Left ventricle myocardium superior (tissue), 1 donor: ENCODE data around the gene APBB1. TPM values are rescaled to one million over a fixed set of nuclear protein-coding genes. Genes with fewer than 3 reads are reported as not detected.

Experiments used
- ATAC-seq: fragments of 200-7000 bp; cut with Tn5 transposase; one replicate; pipeline ENCODE4 v1.9.1; 2020; ENCODE audit warnings: mild to moderate bottlenecking, moderate library complexity
- DNase-seq: peaks from one replicate; pipeline ENCODE4 v3.0.0-alpha.2; 2020
- intact Hi-C: fragments of 100-400 bp; cut with micrococcal nuclease; formaldehyde crosslinking; loops from one replicate; pipeline ENCODE4 v1.11.0; 2022
- total RNA-seq: library from RNA; stranded (reverse); fragmentation: NEBNext Ultra II Directional; extraction: Animal tissue kit (Norgen Biotek cat#: 25700); gene quantifications from one replicate; pipeline ENCODE4 v1.2.1, GENCODE V29; 2021
- donor health status: DM: no; HTN: yes; CAD: no; lungs with severe emphysema.

APBB1 gene
- total RNA-seq, 1 donor from 2014 or later: 87.6 TPM

GRCh38 chr11:6427516-6427915 is 8.6 kb upstream of the APBB1 start:
- ATAC-seq: no peak
- intact Hi-C loops: no loop called here
- DNase-seq: no peak

GRCh38 chr11:6420677-6421076 is 1.8 kb upstream of the APBB1 start:
- intact Hi-C loops: no loop called here
- no peak for ATAC-seq

GRCh38 chr11:6418557-6419008 is 311 bp downstream of the APBB1 start:
- DNase-seq (peak; percentile 67), ATAC-seq (no peak)
- intact Hi-C loops: no loop called here

More at GRCh38 chr11:6420677-6421076, 1.8 kb upstream of the APBB1 start:
- DNase-seq: no peak

DNA sequence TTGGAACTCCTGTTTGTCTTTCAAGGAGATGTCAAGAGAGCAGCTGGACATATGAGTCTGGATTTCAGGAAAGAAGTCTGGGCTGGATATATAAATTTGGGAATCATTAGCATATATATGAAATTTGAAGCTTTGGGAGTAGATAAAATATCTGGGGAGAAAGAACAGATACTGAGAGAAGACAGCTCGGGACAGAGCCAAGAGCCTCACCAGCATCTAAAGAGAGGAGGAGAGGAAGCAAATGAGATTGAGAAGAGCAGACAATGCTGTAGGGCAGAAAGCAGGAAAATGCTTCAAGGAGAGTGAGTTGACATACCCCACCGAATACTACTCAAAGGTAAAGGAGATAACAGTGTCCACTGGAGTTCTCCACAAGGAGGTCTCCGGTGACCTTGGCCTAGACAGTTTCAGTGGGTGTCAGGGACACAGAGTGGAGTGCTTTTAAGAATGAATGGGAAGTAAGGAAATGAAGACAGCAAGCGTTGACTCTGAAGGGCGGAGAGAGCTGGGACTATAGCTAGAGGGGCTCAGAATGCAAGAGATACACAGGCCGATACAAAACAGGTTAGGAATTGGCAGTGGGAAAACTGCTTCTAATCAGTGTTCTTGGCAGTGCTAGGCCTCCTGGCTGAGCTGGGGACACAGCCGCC is 862 bp downstream of the APBB1 start:
- intact Hi-C loops: no loop called here
- DNase-seq: no peak
- peak; percentile 75 for ATAC-seq

- ATAC-seq (no peak), DNase-seq (no peak)
- intact Hi-C loops: no loop called here
These were observed 3.1 kb downstream of the APBB1 start for GRCh38 chr11:6415797-6416196.

- no peak for DNase-seq
- no peak for ATAC-seq
- intact Hi-C loops: no loop called here
These were observed 4.0 kb downstream of the APBB1 start for GRCh38 chr11:6414874-6415328.

GRCh38 chr11:6413791-6414201 is 5.1 kb downstream of the APBB1 start:
- intact Hi-C loops: no loop called here
- no peak for DNase-seq
- ATAC-seq: no peak

GRCh38 chr11:6411594-6412031 is 7.3 kb downstream of the APBB1 start:
- ATAC-seq (no peak), DNase-seq (no peak)
- intact Hi-C loops: no loop called here

- intact Hi-C loops: no loop called here
- ATAC-seq (no peak), DNase-seq (no peak)
These were observed 8.0 kb downstream of the APBB1 start for GRCh38 chr11:6410695-6411430.

GRCh38 chr11:6406370-6406769 is 12.5 kb downstream of the APBB1 start:
- intact Hi-C loops: no loop called here
- no peak for DNase-seq
- no peak for ATAC-seq

DNA sequence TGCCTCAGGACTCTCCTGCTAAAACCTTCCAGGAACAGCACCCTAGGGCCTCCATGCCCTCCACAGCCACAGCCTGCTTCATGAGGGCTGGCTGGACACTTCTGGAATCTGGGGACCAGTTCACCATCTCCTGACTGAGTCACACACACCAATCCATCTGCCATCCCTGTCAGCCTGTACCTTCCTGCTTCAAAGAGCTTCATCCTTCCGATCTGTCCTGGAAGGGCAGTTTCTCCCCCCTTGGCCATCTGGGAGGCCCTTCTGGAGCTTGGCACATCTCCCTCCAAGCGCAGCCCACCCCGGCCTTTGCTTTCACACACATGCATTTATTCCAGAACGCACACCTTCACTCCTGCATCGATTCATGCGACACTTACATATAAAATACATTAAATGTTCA is 13.0 kb downstream of the APBB1 start:
- DNase-seq (no peak), ATAC-seq (no peak)
- intact Hi-C loops: no loop called here

DNA sequence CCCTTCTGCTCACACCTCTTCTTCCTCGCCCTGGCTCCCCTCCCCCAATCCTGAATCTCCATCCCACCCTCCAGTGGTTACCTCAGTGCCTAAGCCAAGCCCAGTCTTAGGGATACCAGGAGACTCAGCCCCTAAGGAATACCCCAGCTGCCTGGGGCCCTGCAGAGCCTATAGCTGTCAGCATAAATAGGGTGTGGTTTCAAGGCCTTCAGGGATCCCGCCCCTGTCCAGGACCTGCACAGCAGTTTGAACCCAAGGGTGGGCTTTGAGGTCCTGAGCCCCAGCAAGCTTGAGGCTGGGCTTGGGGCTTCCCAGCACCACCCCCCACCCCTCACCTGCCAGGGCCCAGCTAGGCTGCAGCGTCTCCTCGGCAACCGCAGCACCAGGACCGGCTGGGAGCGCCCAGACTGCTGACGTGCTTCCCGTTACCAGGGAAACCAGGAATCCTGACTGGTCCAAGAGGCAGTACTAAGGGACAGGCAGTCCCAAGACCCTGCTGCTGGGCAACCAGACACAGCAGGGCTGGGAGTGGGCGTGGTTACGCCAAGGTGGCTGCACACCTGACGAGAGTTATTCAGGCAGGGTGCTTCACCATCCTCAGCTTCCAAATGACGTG is 13.7 kb downstream of the APBB1 start:
- intact Hi-C loops: no loop called here
- no peak for DNase-seq
- ATAC-seq: no peak

DNA sequence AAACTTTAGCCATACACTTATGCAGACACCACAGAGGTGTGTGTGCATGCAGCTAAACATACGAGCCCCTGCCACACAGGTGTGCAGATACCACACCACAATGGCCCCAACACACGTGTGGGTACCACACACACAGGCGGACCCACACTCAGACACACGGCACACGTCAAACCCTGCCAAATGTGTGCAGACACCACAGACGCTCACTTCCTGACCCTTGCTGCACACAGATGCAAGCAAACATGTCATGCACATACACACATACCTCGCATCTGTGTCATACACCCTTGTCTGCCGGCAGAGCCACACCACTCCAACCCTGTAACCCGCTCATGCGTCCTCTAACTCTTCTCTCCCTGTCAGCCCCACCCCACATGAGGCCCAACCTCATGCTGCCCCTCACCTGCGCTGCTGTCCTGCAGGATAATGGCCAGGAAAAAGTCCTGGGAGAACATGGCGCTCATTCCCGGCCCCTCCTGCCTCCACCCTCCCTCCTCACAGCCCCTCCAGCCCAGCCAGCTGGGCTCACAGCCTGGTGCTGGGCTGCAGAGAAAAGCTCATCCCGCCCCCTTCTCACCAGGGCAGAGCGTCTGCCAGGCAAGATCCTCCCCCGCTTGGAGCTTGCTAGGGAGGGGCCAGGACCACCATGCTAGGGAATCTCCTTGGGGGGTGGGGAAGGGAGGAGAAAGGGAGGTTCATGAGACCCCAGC is 14.4 kb downstream of the APBB1 start:
- DNase-seq (no peak), ATAC-seq (no peak)
- intact Hi-C loops: no loop called here

DNA sequence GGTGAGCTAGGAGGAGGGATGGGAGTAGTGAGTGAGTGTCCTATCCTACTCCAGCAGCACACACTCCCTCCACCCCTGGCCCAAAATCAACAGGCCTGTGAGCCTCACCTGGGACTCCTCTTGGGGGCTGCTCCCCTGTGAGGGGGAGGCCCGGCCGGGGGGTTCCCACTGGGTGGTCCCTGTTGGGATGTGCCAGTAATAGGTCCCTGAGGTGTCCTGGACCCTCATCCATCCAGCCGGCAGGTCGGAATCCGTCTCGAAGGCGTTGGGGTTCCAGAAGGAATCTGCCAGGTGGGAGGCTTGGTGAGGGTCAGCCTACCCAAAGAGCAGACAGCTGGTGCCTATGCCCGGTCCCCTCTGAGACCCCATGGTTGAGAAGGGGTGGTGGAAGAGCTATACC is 15.4 kb downstream of the APBB1 start:
- intact Hi-C loops: no loop called here
- DNase-seq: no peak
- no peak for ATAC-seq

DNA sequence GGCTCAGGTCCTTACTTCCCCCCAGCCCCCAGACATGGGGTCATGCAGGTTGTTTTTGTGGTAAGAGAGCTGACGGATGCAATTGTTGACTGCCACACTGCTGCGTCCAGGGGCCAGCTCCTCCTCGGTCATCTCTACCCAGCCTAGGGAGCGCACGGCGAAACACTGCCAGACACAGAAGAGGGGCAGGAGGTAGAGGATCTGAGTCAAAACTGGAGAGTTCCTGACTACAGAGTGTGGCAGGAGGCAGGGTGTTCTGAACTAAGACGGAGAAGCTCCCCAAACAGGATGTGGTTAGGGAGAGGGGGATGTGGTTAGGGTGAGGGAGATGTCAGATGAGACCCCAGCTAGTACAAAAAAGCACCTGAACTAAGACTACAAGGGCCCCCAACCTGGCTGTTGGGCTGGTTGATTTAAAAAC is 16.3 kb downstream of the APBB1 start:
- ATAC-seq: no peak
- intact Hi-C loops: no loop called here
- DNase-seq: no peak

GRCh38 chr11:6402061-6402470 is 16.8 kb downstream of the APBB1 start:
- DNase-seq (no peak), ATAC-seq (no peak)
- intact Hi-C loops: no loop called here

DNA sequence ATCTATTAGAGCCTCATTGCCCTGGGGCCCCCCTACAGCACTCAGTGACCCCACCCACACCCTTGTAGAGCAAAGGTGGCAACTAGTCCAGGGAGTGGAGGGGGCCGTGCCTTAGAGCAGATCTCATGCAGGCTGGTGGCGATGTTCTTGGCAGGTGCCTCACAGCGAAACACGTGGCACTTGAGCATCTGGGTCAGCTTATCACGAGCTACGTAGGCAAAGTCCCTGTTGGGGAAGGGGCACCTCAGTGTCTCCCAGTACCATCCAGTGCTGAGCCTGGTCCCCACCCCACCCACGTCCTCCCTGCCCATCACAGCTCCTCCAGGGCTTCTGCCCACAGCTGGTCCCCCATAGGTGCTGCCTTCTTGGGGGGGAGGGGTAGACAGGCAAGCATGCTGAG is 17.4 kb downstream of the APBB1 start:
- ATAC-seq (peak; percentile 34), DNase-seq (no peak)
- intact Hi-C loops: no loop called here

DNA sequence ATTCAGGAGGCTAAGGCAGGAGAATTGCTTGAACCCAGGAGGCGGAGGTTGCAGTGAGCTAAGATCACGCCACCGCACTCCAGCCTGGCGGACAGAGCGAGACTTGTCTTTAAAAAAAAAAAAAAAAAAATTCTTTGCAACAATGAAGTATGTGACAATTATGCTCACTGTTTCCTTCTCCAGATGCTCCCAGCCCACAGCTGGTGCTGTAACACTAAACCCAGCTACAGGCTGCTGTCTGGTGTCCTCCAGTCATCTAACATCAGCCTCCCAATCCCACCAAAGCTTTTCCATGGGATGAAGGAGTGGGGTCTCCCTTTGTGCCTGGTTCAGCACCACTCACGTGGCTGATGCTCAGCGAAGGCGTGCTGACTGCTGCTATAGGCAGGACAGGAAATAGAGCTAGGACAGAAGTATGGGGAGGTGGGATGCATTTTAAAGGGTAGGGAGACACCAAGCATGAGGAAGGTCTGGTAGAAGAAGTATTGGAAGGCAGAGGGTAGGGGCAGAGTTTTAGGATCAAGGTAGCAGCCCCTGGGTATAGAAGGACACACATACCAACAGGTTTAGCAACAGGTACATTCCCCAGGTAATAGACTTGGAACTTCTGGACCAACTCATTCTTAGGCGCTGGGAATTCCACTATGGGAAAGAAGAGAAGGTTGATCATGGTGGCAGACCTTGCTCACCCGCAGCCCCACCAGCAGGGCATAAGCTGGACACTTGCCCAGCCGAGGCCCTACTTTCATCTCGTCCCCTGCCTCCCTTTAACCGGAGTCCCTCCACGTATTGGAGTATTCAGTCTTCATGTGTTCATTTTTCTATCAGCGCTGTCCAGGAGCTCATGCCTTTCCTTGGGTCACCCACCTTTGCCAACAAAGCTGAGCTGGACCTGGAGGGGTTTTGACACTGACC is 18.2 kb downstream of the APBB1 start:
- intact Hi-C loops: no loop called here
- DNase-seq: no peak
- ATAC-seq: no peak

- DNase-seq (no peak), ATAC-seq (no peak)
- intact Hi-C loops: no loop called here
These were observed 21.3 kb downstream of the APBB1 start for GRCh38 chr11:6397636-6398035.
